NCI-H446 treated with DMSO at 0.1 percent for 48 hours (cell line): ENCODE measurements around the gene ATF6B.
"Not testable (repeated sequence)": the region's sequence is repeated elsewhere in the genome, so short reads cannot be mapped to it uniquely, and the experiment has no call there.

Experiments used
- DNase-seq: peaks from one replicate; lab custom pipeline; 2025; lab: John Stamatoyannopoulos, UW

ATF6B gene

GRCh38 chr6:32107406-32107805, 20.6 kb downstream of the ATF6B start:
- peak; percentile 14 for DNase-seq

- no peak for DNase-seq
Measured at GRCh38 chr6:32105433-32105832, 22.6 kb downstream of the ATF6B start.

- no peak for DNase-seq
Measured at GRCh38 chr6:32102255-32102654, 25.8 kb downstream of the ATF6B start.

- DNase-seq: not testable (repeated sequence)
Measured at GRCh38 chr6:32100251-32100650, 27.8 kb downstream of the ATF6B start.

GRCh38 chr6:32097364-32097763, 30.7 kb downstream of the ATF6B start:
- no peak for DNase-seq

- DNase-seq: no peak
Measured at GRCh38 chr6:32096394-32097258, 31.4 kb downstream of the ATF6B start.

DNA sequence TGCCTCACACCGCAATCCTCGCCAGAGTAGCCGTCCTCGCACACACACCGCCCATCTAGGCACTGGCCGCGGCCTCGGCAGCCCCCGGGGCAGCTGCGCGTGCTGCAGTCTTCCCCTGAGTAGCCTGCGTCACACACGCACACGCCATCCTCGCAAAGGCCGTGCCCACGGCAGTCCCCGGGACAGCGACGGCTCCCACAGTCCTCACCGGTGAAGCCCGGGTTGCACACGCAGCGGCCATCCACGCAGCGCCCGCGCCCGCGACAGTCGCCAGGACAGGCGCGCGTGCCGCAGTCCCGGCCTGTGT, 32.0 kb downstream of the ATF6B start:
- no peak for DNase-seq

GRCh38 chr6:32095338-32096086, 32.5 kb downstream of the ATF6B start:
- DNase-seq: no peak

DNA sequence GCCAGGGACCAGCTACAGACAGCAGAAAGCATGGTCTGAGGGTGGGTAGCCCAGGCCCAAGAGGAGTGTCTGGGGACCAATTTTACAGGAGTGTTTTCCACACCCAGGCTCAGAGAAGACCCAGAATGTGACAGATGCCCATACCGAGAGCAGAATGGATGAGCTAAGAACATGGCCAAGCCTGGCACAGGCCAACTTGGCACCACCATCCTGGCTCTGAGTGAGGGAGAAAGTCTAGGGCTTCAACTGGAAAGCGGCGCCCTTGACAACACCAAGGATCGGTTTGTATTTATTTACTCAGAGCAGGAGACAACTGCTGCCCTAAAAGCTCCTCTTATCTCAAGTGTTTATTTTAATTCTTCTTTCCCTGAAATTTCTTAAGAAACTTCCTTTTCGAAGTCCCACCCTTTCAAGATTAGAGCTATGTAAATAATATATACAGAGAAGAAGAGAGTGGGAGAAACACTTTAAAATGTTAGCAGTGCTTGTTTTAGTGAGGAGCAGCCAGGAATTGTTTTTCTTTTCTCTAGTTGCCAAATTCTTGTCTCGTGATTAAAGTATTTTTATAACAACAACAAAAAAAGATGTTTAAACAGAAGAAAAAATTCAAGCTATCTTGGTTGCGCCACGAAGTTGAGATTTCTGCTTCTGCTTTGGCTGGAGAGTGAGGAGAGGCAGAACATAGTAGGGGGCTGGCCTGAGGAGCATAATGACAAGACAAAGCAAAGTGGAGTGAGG, 35.1 kb downstream of the ATF6B start:
- DNase-seq: peak; percentile 75

GRCh38 chr6:32089082-32089828, 38.8 kb downstream of the ATF6B start:
- DNase-seq: no peak

- DNase-seq: no peak
Measured at GRCh38 chr6:32088487-32089049, 39.5 kb downstream of the ATF6B start.

GRCh38 chr6:32087574-32088486, 40.2 kb downstream of the ATF6B start:
- DNase-seq: peak; percentile 8

GRCh38 chr6:32086661-32087573, 41.1 kb downstream of the ATF6B start:
- no peak for DNase-seq

- DNase-seq: no peak
Measured at GRCh38 chr6:32085759-32086459, 42.1 kb downstream of the ATF6B start.

- no peak for DNase-seq
Measured at GRCh38 chr6:32084780-32085179, 43.3 kb downstream of the ATF6B start.

- DNase-seq: no peak
Measured at GRCh38 chr6:32083812-32084768, 44.0 kb downstream of the ATF6B start.

GRCh38 chr6:32082935-32083334, 45.1 kb downstream of the ATF6B start:
- DNase-seq: no peak

DNA sequence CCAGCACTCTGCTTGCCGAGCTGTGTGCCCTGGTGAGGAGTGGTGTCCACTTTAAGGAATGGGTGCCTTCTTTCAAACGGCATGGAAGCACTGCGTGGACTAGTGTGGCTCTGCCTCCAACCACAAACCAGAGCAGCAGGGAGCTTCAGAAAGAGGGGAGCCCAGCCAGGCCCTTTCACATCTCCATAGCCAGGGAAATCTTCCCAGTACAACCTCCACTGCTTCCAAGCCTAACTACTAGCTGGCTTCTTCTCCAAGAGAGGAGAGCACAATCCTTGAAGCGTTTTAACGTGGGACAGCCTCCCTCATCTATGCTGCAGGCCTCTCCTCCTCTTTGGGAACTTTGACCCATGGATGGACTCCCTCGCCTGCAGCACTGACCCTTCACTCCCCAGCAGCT, 45.6 kb downstream of the ATF6B start:
- no peak for DNase-seq
